ENCODE measurements around the gene DGKG. TPM values are rescaled to one million over a fixed set of nuclear protein-coding genes. Genes with fewer than 3 reads are reported as not detected.

The DGKG gene
- polyA plus RNA-seq, 1 donor (not counting 4 experiments of a cell fraction or from before 2014, with no cell fraction given) = 0.22 TPM

GRCh38 chr3:186151077-186151971 lies 210.7 kb downstream of the DGKG start:
- dilution Hi-C loops (cut with MboI; ENCODE audit: extremely low pct_ligation_motif_present, low sequenced_read_pairs) = no loop called here
- TF ChIP-seq EZH2 (IDR thresholded peaks at IDR 0.05; ENCODE audit: low read length) (no peak), CTCF (optimal IDR thresholded peaks at IDR 0.05 in 1 of 3, IDR thresholded peaks at IDR 0.05 in 1 of 3, conservative IDR thresholded peaks at IDR 0.05 in 1 of 3; ENCODE audit: extremely low read depth in 1 of 3, insufficient read depth in 2 of 3, low read length in 3 of 3) (no peak)
- no peak overlapping the region for H3K4me3 ChIP-seq (ENCODE audit: control insufficient read depth in 2 of 3, extremely low read depth in 1 of 3, insufficient read depth in 2 of 3, low read depth in 1 of 3, low read length in 3 of 3)
- FAIRE-seq (no peak), DNase-seq (ENCODE audit: low read depth, low spot score) (no peak)
- H3K4me1 ChIP-seq (ENCODE audit: control insufficient read depth, extremely low read depth, insufficient read depth, low read length) = no peaks in the 10 kb centered on the region
- no peaks in the 10 kb centered on the region for H4K20me1 ChIP-seq (ENCODE audit: control insufficient read depth, extremely low read depth, insufficient read depth, low read length)
- H3K4me2 ChIP-seq (ENCODE audit: control insufficient read depth, extremely low read depth, insufficient read depth, low read depth, low read length) = no peak overlapping the region
- no peak overlapping the region for H2AFZ ChIP-seq (ENCODE audit: control insufficient read depth, low read length)
- H3K79me2 ChIP-seq (ENCODE audit: control insufficient read depth, insufficient read depth, low read length) = no peaks in the 10 kb centered on the region
- no peak overlapping the region for H3K9ac ChIP-seq (ENCODE audit: control insufficient read depth, extremely low read depth, insufficient read depth, low read length)
- no peaks in the 10 kb centered on the region for H3K36me3 ChIP-seq (ENCODE audit: control insufficient read depth in 2 of 2, extremely low read depth in 1 of 2, insufficient read depth in 2 of 2, low read length in 2 of 2)
- H3K27ac ChIP-seq (ENCODE audit: control insufficient read depth, insufficient read depth, low read length) = no peak overlapping the region
- H3K9me1 ChIP-seq (ENCODE audit: control insufficient read depth, extremely low read depth, insufficient read depth, low read length) = no peaks in the 10 kb centered on the region
- H3K27me3 ChIP-seq (ENCODE audit: control insufficient read depth, extremely low read depth, insufficient read depth, low read length) = peaks cover 5% of the 10 kb centered on the region
- no peaks in the 10 kb centered on the region for H3K9me3 ChIP-seq (ENCODE audit: control insufficient read depth, low read depth, low read length)

GRCh38 chr3:186150041-186150830 lies 211.8 kb downstream of the DGKG start:
- H3K9me3 ChIP-seq (ENCODE audit: control insufficient read depth, low read depth, low read length) = no peaks in the 10 kb centered on the region
- no peak overlapping the region for H3K4me3 ChIP-seq (ENCODE audit: control insufficient read depth in 2 of 3, extremely low read depth in 1 of 3, insufficient read depth in 2 of 3, low read depth in 1 of 3, low read length in 3 of 3)
- H3K9me1 ChIP-seq (ENCODE audit: control insufficient read depth, extremely low read depth, insufficient read depth, low read length) = no peaks in the 10 kb centered on the region
- H3K4me2 ChIP-seq (ENCODE audit: control insufficient read depth, extremely low read depth, insufficient read depth, low read depth, low read length) = no peak overlapping the region
- H3K36me3 ChIP-seq (ENCODE audit: control insufficient read depth in 2 of 2, extremely low read depth in 1 of 2, insufficient read depth in 2 of 2, low read length in 2 of 2) = no peaks in the 10 kb centered on the region
- H3K27ac ChIP-seq (ENCODE audit: control insufficient read depth, insufficient read depth, low read length) = no peak overlapping the region
- H2AFZ ChIP-seq (ENCODE audit: control insufficient read depth, low read length) = no peak overlapping the region
- no peak for TF ChIP-seq EZH2 (IDR thresholded peaks at IDR 0.05; ENCODE audit: low read length)
- no peak for TF ChIP-seq CTCF (optimal IDR thresholded peaks at IDR 0.05 in 1 of 3, IDR thresholded peaks at IDR 0.05 in 1 of 3, conservative IDR thresholded peaks at IDR 0.05 in 1 of 3; ENCODE audit: extremely low read depth in 1 of 3, insufficient read depth in 2 of 3, low read length in 3 of 3)
- H4K20me1 ChIP-seq (ENCODE audit: control insufficient read depth, extremely low read depth, insufficient read depth, low read length) = no peaks in the 10 kb centered on the region
- no peak overlapping the region for H3K9ac ChIP-seq (ENCODE audit: control insufficient read depth, extremely low read depth, insufficient read depth, low read length)
- H3K27me3 ChIP-seq (ENCODE audit: control insufficient read depth, extremely low read depth, insufficient read depth, low read length) = peaks cover 5% of the 10 kb centered on the region
- dilution Hi-C loops (cut with MboI; ENCODE audit: extremely low pct_ligation_motif_present, low sequenced_read_pairs) = no loop called here
- no peak for FAIRE-seq
- DNase-seq (ENCODE audit: low read depth, low spot score) = no peak
- H3K79me2 ChIP-seq (ENCODE audit: control insufficient read depth, insufficient read depth, low read length) = no peaks in the 10 kb centered on the region
- no peaks in the 10 kb centered on the region for H3K4me1 ChIP-seq (ENCODE audit: control insufficient read depth, extremely low read depth, insufficient read depth, low read length)

Data from keratinocyte (primary cell).